Measurements from ENCODE around the gene LGR4.

Gene LGR4

GRCh38 chr11:27465629-27466028 is 7.0 kb downstream of the LGR4 start:
- TF ChIP-seq ZFX (IDR thresholded peaks at IDR 0.05; ENCODE audit: borderline replicate concordance) (no peak), CTCF (IDR thresholded peaks at IDR 0.05) (no peak)
- H3K27ac ChIP-seq, result no peak overlapping the region

- TF ChIP-seq CTCF (IDR thresholded peaks at IDR 0.05) (no peak), ZFX (IDR thresholded peaks at IDR 0.05; ENCODE audit: borderline replicate concordance) (no peak)
- H3K27ac ChIP-seq, result no peak overlapping the region
Measured at GRCh38 chr11:27464909-27465308, 7.7 kb downstream of the LGR4 start.

- TF ChIP-seq ZFX (IDR thresholded peaks at IDR 0.05; ENCODE audit: borderline replicate concordance), result no peak
- no peak for TF ChIP-seq CTCF (IDR thresholded peaks at IDR 0.05)
- H3K27ac ChIP-seq, result no peak overlapping the region
Measured at GRCh38 chr11:27464289-27464696, 8.3 kb downstream of the LGR4 start.

- TF ChIP-seq ZFX (IDR thresholded peaks at IDR 0.05; ENCODE audit: borderline replicate concordance) (no peak), CTCF (IDR thresholded peaks at IDR 0.05) (no peak)
- no peak overlapping the region for H3K27ac ChIP-seq
Measured at GRCh38 chr11:27462543-27462942, 10.0 kb downstream of the LGR4 start.

- H3K27ac ChIP-seq, result no peak overlapping the region
- TF ChIP-seq ZFX (IDR thresholded peaks at IDR 0.05; ENCODE audit: borderline replicate concordance) (no peak), CTCF (IDR thresholded peaks at IDR 0.05) (no peak)
Measured at GRCh38 chr11:27460158-27460978, 12.2 kb downstream of the LGR4 start.

GRCh38 chr11:27459191-27459590 is 13.4 kb downstream of the LGR4 start:
- no peak overlapping the region for H3K27ac ChIP-seq
- no peak for TF ChIP-seq CTCF (IDR thresholded peaks at IDR 0.05)
- TF ChIP-seq ZFX (IDR thresholded peaks at IDR 0.05; ENCODE audit: borderline replicate concordance), result no peak

GRCh38 chr11:27458182-27458581 is 14.4 kb downstream of the LGR4 start:
- no peak overlapping the region for H3K27ac ChIP-seq
- TF ChIP-seq CTCF (IDR thresholded peaks at IDR 0.05), result no peak
- TF ChIP-seq ZFX (IDR thresholded peaks at IDR 0.05; ENCODE audit: borderline replicate concordance), result no peak

All from 22Rv1 (cell line).